Chondrocyte (in vitro differentiated cells): Measurements from ENCODE around the gene RGP1. TPM values are rescaled to one million over a fixed set of nuclear protein-coding genes. Genes with fewer than 3 reads are reported as not detected.

Experiments used
- DNase-seq: peaks from one replicate; pipeline ENCODE4 v3.0.0; 2021; ENCODE audit warnings: mixed read lengths, low spot score
- H3K27ac Mint-ChIP-seq: one replicate; pipeline ENCODE4 v1.8.0; 2021; ENCODE audit warnings: mild to moderate bottlenecking, moderate library complexity, mixed read lengths; ENCODE audit not compliant: unreplicated experiment
- H3K27me3 Mint-ChIP-seq: 2 replicates; pipeline ENCODE4 v1.8.0; 2021; ENCODE audit warnings: low read depth, mixed read lengths
- H3K36me3 Mint-ChIP-seq: 2 replicates; pipeline ENCODE4 v1.8.0; 2021; ENCODE audit warnings: low read depth, mixed read lengths
- H3K4me1 Mint-ChIP-seq: 2 replicates; pipeline ENCODE4 v1.8.0; 2021; ENCODE audit warnings: low read depth, mild to moderate bottlenecking, mixed read lengths
- H3K4me3 Mint-ChIP-seq: one replicate; pipeline ENCODE4 v1.8.0; 2021; ENCODE audit warnings: mild to moderate bottlenecking, moderate library complexity, mixed read lengths; ENCODE audit not compliant: unreplicated experiment
- H3K9me3 Mint-ChIP-seq: 2 replicates; pipeline ENCODE4 v1.8.0; 2021; ENCODE audit warnings: low read depth, mixed read lengths
- CTCF ChIP-seq: fragments of 200-600 bp; sonication (generic); IDR thresholded peaks from 2 replicates; pipeline ENCODE4 v1.5.0; 2021; ENCODE audit warnings: antibody characterized with exemption, mild to moderate bottlenecking, moderate library complexity
- total RNA-seq: library from RNA; stranded (reverse); gene quantifications from 3 replicates; pipeline ENCODE4 v1.2.1, GENCODE V29; 2021

Gene RGP1
- total RNA-seq, 1 donor from 2014 or later: 27.7 TPM

GRCh38 chr9:35795695-35796094 is 46.6 kb downstream of the RGP1 start:
- no peak overlapping the region for H3K27ac Mint-ChIP-seq
- peaks cover 7% of the 10 kb centered on the region for H3K36me3 Mint-ChIP-seq
- TF ChIP-seq CTCF: no peak
- peaks cover 56% of the 10 kb centered on the region for H3K4me1 Mint-ChIP-seq
- no peak for DNase-seq
- H3K9me3 Mint-ChIP-seq: no peaks in the 10 kb centered on the region
- H3K4me3 Mint-ChIP-seq: no peak overlapping the region
- H3K27me3 Mint-ChIP-seq: no peaks in the 10 kb centered on the region

GRCh38 chr9:35797311-35798109 is 48.4 kb downstream of the RGP1 start:
- no peak for DNase-seq
- Mint-ChIP-seq H3K9me3 (no peaks in the 10 kb centered on the region), H3K4me3 (no peak overlapping the region), H3K4me1 (peaks cover 51% of the 10 kb centered on the region), H3K36me3 (peaks cover 20% of the 10 kb centered on the region), H3K27ac (no peak overlapping the region), H3K27me3 (no peaks in the 10 kb centered on the region)
- no peak for TF ChIP-seq CTCF

- no peak for TF ChIP-seq CTCF
- DNase-seq: no peak
- no peak overlapping the region for H3K4me3 Mint-ChIP-seq
- no peaks in the 10 kb centered on the region for H3K9me3 Mint-ChIP-seq
- peaks cover 26% of the 10 kb centered on the region for H3K36me3 Mint-ChIP-seq
- peak overlapping the region; percentile 30 for H3K27ac Mint-ChIP-seq
- H3K4me1 Mint-ChIP-seq: peaks cover 38% of the 10 kb centered on the region
- no peaks in the 10 kb centered on the region for H3K27me3 Mint-ChIP-seq
Observed at GRCh38 chr9:35798658-35799374, 49.7 kb downstream of the RGP1 start.

- H3K27ac Mint-ChIP-seq: no peak overlapping the region
- DNase-seq: no peak
- no peaks in the 10 kb centered on the region for H3K9me3 Mint-ChIP-seq
- H3K36me3 Mint-ChIP-seq: peaks cover 26% of the 10 kb centered on the region
- no peak for TF ChIP-seq CTCF
- no peak overlapping the region for H3K4me3 Mint-ChIP-seq
- H3K4me1 Mint-ChIP-seq: peaks cover 21% of the 10 kb centered on the region
- no peaks in the 10 kb centered on the region for H3K27me3 Mint-ChIP-seq
Observed at GRCh38 chr9:35800530-35800929, 51.4 kb downstream of the RGP1 start.

GRCh38 chr9:35801328-35802128 is 52.4 kb downstream of the RGP1 start:
- Mint-ChIP-seq H3K4me1 (peaks cover 17% of the 10 kb centered on the region), H3K27ac (no peak overlapping the region), H3K36me3 (peaks cover 32% of the 10 kb centered on the region), H3K4me3 (no peak overlapping the region), H3K27me3 (no peaks in the 10 kb centered on the region), H3K9me3 (no peaks in the 10 kb centered on the region)
- DNase-seq: no peak
- no peak for TF ChIP-seq CTCF
